Omental fat pad (tissue), 4 donors: ENCODE results near the gene TRIP6. TPM values are rescaled to one million over a fixed set of nuclear protein-coding genes. Genes with fewer than 3 reads are reported as not detected.

Source experiments
- ATAC-seq: fragments of 150-250 bp; one replicate; pipeline ENCODE4 v1.9.1; 2016; ENCODE audit warnings: mild to moderate bottlenecking, moderate library complexity; ENCODE audit not compliant: low FRiP score
- DNase-seq: peaks from one replicate; pipeline ENCODE4 v3.0.0-alpha.2; 2019; ENCODE audit warnings: low spot score
- total RNA-seq, 4 donors: library from RNA; depleted of rRNA; stranded (reverse); fragments of >200 nt; gene quantifications; one replicate each; pipeline ENCODE4 v1.1.0, GENCODE V29; 2016
- TF ChIP-seq, protein P1 (sequence below), 3 donors: fragments of 450-650 bp; IDR thresholded peaks; one replicate each; pipeline ENCODE4 v1.5.1; 2016 to 2017; ENCODE audit warnings: antibody characterized with exemption in 3 of 3, mild to moderate bottlenecking in 3 of 3, moderate library complexity in 2 of 3

The TRIP6 gene
- total RNA-seq, 4 donors from 2014 or later, result 48.7 to 71.3 (median 53.0) TPM

DNA sequence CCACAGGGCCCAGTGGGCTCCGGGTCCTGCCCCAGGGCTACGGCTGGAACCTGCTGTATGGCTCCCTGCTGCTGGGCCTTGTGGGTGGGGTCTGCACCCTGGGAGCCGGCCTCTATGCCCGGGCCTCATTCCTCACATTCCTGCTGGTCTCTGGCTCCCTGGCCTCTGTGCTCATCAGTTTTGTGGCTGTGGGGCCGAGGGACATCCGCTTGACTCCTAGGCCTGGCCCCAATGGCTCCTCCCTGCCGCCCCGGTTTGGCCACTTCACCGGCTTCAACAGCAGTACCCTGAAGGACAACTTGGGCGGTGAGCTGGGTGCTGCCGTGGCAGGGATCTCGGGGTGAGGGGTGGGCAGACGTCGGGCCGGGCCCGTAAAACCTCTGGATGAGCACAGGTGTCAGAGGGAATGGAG is 10.3 kb upstream of the TRIP6 start:
- TF ChIP-seq, protein P1, sequence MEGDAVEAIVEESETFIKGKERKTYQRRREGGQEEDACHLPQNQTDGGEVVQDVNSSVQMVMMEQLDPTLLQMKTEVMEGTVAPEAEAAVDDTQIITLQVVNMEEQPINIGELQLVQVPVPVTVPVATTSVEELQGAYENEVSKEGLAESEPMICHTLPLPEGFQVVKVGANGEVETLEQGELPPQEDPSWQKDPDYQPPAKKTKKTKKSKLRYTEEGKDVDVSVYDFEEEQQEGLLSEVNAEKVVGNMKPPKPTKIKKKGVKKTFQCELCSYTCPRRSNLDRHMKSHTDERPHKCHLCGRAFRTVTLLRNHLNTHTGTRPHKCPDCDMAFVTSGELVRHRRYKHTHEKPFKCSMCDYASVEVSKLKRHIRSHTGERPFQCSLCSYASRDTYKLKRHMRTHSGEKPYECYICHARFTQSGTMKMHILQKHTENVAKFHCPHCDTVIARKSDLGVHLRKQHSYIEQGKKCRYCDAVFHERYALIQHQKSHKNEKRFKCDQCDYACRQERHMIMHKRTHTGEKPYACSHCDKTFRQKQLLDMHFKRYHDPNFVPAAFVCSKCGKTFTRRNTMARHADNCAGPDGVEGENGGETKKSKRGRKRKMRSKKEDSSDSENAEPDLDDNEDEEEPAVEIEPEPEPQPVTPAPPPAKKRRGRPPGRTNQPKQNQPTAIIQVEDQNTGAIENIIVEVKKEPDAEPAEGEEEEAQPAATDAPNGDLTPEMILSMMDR (IDR thresholded peaks at IDR 0.05), result no peak
- ATAC-seq, result no peak
- DNase-seq, result no peak

GRCh38 chr7:100859856-100860255 is 7.3 kb upstream of the TRIP6 start:
- DNase-seq, result no peak
- TF ChIP-seq, protein P1 (IDR thresholded peaks at IDR 0.05), result no peak
- ATAC-seq, result no peak

- TF ChIP-seq, protein P1 (IDR thresholded peaks at IDR 0.05), result no peak
- no peak for ATAC-seq
Measured at GRCh38 chr7:100860702-100861615, 6.2 kb upstream of the TRIP6 start.

DNA sequence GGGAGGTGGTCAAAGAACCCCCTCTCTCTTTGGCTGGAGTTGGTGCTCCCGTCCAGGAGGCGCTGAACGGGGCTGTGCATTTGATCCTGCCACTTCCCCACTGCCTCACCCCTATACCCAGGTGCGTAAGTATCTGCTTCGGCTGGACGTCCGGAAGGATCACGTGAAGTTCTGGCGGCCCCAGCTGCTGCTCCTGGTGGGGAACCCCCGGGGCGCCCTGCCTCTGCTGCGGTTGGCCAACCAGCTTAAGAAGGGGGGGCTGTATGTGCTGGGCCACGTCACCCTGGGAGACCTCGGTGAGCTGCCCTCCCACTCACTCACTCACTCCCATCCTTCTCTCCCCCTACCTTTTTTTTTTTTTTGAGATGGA is 5.6 kb upstream of the TRIP6 start:
- DNase-seq, result no peak
- ATAC-seq, result no peak
- TF ChIP-seq, protein P1 (IDR thresholded peaks at IDR 0.05), result no peak

More at GRCh38 chr7:100860702-100861615, 6.2 kb upstream of the TRIP6 start:
- DNase-seq, result no peak

- no peak for ATAC-seq
- DNase-seq, result no peak
- TF ChIP-seq, protein P1 (IDR thresholded peaks at IDR 0.05), result no peak
Measured at GRCh38 chr7:100863406-100863950, 3.7 kb upstream of the TRIP6 start.

DNA sequence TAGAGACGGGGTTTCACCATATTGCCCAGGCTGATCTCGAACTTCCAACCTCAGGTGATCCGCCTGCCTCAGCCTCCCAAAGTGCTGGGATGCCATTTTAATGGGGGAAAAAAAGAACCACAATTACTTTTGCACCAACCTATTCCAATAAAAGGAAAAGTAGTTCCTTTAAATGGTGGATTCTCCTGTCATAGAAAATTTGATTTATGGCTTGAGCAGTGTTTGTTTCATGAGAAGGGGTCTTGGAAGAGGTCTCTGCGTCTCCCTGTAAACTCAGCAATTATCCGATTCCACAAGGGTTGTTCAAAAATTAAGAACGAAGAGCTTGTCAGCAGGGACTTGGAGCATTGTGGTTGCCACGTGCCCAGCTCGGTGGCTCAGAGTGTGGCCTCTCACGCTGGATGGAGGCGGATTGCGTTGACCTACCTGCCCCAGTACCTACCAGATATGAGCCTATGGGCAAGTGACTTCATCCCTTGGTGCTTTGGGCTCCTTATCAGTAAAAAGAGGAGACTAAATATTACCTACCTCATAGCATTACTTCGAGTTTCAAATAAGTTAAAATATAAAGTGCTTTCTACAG is 2.8 kb upstream of the TRIP6 start:
- ATAC-seq, result no peak
- TF ChIP-seq, protein P1 (IDR thresholded peaks at IDR 0.05), result no peak
- DNase-seq, result no peak
